Activated naive CD8-positive, alpha-beta T cell treated with anti-CD3 and anti-CD28 coated beads, Interleukin-2, amount 10 ng/mL, durations not matched to agents 7 days and 5 days (primary cell): Measurements from ENCODE around the gene PDE1C. TPM values are rescaled to one million over a fixed set of nuclear protein-coding genes. Genes with fewer than 3 reads are reported as not detected.

ENCODE experiments used
- ATAC-seq: fragments of 150-1000 bp; cut with Tn5 transposase; one replicate; pipeline ENCODE4 v1.10.0; 2021; ENCODE audit warnings: low read depth, moderate library complexity
- POLR2A ChIA-PET: fragments of 350-600 bp; sonication (Branson Sonifier 250); formaldehyde crosslinking; loops from one replicate; lab custom pipeline; 2021; ENCODE audit warnings: antibody characterized with exemption; lab: Charles Lee
- DNase-seq: peaks from one replicate; pipeline ENCODE4 v3.0.0; 2021
- H3K27ac Mint-ChIP-seq: one replicate; pipeline ENCODE4 v1.8.0; 2022; ENCODE audit warnings: mild to moderate bottlenecking, mixed read lengths
- H3K27me3 Mint-ChIP-seq: one replicate; pipeline ENCODE4 v1.8.0; 2022; ENCODE audit warnings: mild to moderate bottlenecking, moderate library complexity, mixed read lengths
- H3K36me3 Mint-ChIP-seq: one replicate; pipeline ENCODE4 v1.8.0; 2021; ENCODE audit warnings: mild to moderate bottlenecking, mixed read lengths
- H3K4me1 Mint-ChIP-seq: one replicate; pipeline ENCODE4 v1.8.0; 2021; ENCODE audit warnings: mixed read lengths
- H3K4me3 Mint-ChIP-seq: one replicate; pipeline ENCODE4 v1.8.0; 2022; ENCODE audit warnings: mild to moderate bottlenecking, moderate library complexity, mixed read lengths
- H3K9me3 Mint-ChIP-seq: one replicate; pipeline ENCODE4 v1.8.0; 2021; ENCODE audit warnings: mixed read lengths
- total RNA-seq, 2 experiments: library from RNA; stranded (reverse); gene quantifications; one replicate each; pipeline ENCODE4 v1.2.3, GENCODE V29; 2021

Gene PDE1C
- total RNA-seq, 2 experiments from 2014 or later, result not detected

DNA sequence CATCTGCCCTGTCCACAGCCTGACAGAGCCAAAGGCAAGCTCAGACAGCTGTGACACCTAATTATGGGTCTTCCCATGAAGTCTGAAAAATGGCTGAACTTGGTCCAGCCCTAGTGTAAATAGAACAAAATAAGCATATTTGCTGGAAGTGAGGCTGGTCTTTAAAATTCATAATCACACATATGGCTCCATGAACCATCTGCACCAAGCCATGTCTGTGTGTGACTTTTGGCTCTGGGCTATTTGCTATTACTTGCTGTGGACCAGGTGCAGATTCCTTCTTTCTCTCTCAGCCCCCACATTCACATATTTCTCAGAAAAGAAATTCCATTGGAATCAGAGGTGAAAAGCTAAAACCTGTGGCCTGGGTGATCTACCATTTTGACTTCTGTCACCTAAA, 175.9 kb downstream of the PDE1C start:
- Mint-ChIP-seq H3K27ac (no peak overlapping the region), H3K4me3 (no peak overlapping the region), H3K9me3 (no peaks in the 10 kb centered on the region), H3K36me3 (no peaks in the 10 kb centered on the region), H3K4me1 (no peaks in the 10 kb centered on the region), H3K27me3 (no peaks in the 10 kb centered on the region)
- DNase-seq (no peak), ATAC-seq (no peak)
- POLR2A ChIA-PET, result no interaction called here

DNA sequence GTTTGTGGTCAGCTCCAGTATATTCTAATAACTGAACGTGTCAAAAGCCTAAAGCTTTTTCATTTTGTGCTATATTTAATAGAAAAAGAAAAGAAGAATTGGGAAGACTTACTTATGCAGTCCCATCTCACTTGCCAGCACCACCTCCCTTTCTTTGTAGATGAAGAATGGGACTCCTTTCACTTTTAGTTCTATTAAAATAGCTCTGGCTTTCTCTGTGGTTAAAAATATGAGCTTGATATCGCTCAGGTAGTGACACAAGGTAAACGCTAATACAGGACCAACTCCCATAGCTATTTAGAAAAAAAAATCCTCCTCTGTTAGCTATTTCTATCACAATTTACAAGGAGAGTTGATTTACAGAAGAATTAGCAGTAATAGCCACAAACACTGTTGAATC, 176.8 kb downstream of the PDE1C start:
- POLR2A ChIA-PET, result no interaction called here
- no peaks in the 10 kb centered on the region for H3K4me1 Mint-ChIP-seq
- ATAC-seq, result no peak
- no peaks in the 10 kb centered on the region for H3K9me3 Mint-ChIP-seq
- no peaks in the 10 kb centered on the region for H3K36me3 Mint-ChIP-seq
- DNase-seq, result no peak
- H3K27me3 Mint-ChIP-seq, result no peaks in the 10 kb centered on the region
- no peak overlapping the region for H3K4me3 Mint-ChIP-seq
- H3K27ac Mint-ChIP-seq, result no peak overlapping the region

DNA sequence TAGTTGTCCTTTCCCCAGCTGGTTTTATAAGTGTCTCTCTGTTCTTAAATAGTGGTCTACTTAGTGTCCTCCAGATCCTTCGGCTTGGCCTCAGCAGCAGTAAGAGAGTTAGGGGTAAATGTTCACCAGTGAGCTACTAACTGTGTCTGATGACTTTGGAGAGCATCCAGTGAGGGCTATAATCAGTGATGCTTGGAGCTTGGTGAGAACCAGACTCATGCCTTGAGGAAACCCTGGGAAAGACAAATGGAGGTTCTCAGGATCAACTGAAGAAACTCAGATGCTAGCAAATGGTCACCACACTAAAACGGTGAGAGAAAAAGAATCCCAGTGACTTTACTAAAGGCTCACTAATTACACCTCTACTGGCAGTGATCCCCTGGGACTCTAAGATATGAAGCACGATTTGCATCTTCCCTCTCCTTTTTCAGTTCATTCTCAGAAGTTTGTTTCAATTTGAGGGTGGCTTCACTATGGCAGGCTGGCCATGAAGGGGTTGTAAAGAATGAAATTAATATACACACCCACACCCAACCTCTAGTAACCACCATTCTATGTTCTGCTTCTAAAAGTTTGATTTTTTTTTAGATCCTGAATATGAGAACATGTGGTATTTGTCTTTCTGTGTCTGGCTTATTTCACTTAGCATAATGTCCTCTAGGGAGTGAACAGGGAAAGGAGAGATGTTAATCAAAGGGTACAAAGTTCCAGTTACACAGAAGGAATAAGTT, 177.9 kb downstream of the PDE1C start:
- DNase-seq, result no peak
- H3K4me3 Mint-ChIP-seq, result no peak overlapping the region
- H3K27me3 Mint-ChIP-seq, result no peaks in the 10 kb centered on the region
- H3K36me3 Mint-ChIP-seq, result no peaks in the 10 kb centered on the region
- ATAC-seq, result no peak
- H3K9me3 Mint-ChIP-seq, result peaks cover 1% of the 10 kb centered on the region
- H3K27ac Mint-ChIP-seq, result no peak overlapping the region
- H3K4me1 Mint-ChIP-seq, result no peaks in the 10 kb centered on the region
- POLR2A ChIA-PET, result no interaction called here

DNA sequence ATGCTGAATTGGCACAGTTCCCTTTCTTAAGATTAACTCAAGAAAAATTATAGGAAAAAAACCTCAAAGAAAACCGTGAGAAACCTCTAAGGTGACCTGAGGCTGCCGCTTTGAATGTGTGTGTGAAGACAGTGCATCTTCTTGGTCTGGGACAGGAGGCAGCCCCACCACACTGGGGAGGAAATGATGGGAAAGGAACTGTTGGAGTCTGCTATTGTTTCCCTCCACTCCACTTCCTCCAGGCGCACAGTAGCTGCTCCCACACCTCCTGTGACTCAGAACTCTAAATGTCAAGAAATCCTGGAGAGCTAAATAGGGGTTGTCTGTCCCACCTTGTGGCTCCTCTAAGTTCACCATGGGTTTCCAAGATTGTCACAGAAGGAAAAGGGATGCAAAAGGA, 179.4 kb downstream of the PDE1C start:
- Mint-ChIP-seq H3K4me3 (no peak overlapping the region), H3K4me1 (no peaks in the 10 kb centered on the region), H3K36me3 (no peaks in the 10 kb centered on the region), H3K27ac (no peak overlapping the region), H3K27me3 (no peaks in the 10 kb centered on the region), H3K9me3 (peaks cover 7% of the 10 kb centered on the region)
- ATAC-seq (no peak), DNase-seq (no peak)
- POLR2A ChIA-PET, result no interaction called here

DNA sequence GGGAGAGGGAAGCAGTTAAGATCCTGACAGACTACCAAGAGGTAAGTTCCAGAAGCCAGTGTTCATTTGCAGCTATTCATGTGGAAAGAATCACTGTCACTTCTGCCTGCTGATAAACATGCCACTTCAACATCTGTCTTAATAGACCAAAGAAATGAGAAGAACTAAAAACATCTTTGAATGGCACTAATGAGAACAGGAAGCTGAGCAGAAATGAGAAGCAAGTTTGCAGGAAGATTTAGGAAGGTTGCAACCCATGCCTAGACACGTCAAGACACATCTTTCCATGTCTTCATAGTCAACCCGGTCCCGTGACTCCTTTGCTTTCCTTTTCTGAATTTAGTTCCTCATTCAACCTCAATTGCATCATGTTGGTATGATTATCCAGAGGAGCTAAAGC, 180.0 kb downstream of the PDE1C start:
- DNase-seq (no peak), ATAC-seq (no peak)
- Mint-ChIP-seq H3K27me3 (no peaks in the 10 kb centered on the region), H3K9me3 (peaks cover 9% of the 10 kb centered on the region), H3K4me3 (no peak overlapping the region), H3K27ac (no peak overlapping the region), H3K36me3 (no peaks in the 10 kb centered on the region), H3K4me1 (no peaks in the 10 kb centered on the region)
- POLR2A ChIA-PET, result no interaction called here

DNA sequence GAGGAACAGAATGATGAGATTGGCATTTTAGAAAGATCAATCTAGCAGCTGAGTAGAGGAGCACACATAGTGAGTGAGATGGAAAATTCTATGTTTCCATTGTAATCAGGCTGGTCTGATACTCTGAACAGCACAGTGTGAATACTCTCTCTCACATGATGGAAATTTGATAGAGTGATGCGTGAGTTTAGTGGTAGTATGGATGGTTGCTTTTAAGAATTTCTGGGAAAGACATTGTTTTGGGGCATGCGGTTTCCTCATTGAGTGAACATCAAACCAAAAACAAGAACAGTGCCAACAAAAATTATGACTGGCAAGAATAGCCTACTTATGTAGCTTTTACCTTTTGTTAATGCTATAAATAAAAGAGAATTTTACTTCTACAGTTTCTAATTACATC, 183.2 kb downstream of the PDE1C start:
- POLR2A ChIA-PET, result no interaction called here
- peaks cover 9% of the 10 kb centered on the region for H3K9me3 Mint-ChIP-seq
- H3K4me1 Mint-ChIP-seq, result no peaks in the 10 kb centered on the region
- no peak for DNase-seq
- no peaks in the 10 kb centered on the region for H3K27me3 Mint-ChIP-seq
- no peaks in the 10 kb centered on the region for H3K36me3 Mint-ChIP-seq
- no peak overlapping the region for H3K4me3 Mint-ChIP-seq
- no peak for ATAC-seq
- H3K27ac Mint-ChIP-seq, result no peak overlapping the region

DNA sequence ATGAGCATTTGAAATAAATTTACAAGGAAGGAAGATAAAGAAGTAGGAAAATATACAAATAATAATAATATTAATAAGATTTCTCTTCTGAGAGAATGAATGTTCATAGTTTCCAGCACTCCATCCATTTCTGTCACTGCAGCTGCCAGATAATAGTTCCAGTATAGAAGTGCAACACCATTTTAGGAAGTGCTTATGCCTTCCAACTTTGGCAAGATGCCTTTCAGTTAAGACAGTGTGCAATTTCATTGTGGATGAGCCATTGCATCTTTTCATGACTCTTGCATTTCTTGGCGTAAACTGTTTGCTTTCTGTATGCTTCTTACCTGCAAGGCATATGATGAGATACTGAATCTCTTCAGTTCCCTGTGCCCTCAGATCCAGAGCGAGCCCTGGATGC, 185.0 kb downstream of the PDE1C start:
- DNase-seq (no peak), ATAC-seq (no peak)
- H3K4me3 Mint-ChIP-seq, result no peak overlapping the region
- no peaks in the 10 kb centered on the region for H3K36me3 Mint-ChIP-seq
- H3K27me3 Mint-ChIP-seq, result no peaks in the 10 kb centered on the region
- no peak overlapping the region for H3K27ac Mint-ChIP-seq
- peaks cover 10% of the 10 kb centered on the region for H3K9me3 Mint-ChIP-seq
- H3K4me1 Mint-ChIP-seq, result no peaks in the 10 kb centered on the region
- POLR2A ChIA-PET, result no interaction called here

DNA sequence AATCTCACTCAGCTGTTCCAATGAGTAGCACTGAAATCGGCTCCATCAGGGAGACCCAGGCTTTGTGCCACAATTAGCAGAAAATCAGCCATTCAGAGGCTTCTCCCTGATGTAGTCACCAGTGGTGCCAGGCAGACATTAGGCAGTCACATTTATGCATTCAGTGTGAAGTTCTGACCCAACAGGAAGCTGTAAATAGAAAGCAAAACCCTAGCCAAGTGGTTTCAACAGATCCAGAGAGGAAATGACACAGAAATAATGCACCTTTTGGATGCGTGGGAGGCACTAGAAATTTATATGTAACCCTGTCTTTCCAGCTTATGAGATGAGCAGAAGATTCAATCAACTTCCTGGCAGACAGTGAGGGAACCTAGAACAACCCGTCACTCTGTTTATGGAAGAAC, 186.4 kb downstream of the PDE1C start:
- H3K27ac Mint-ChIP-seq, result no peak overlapping the region
- no peaks in the 10 kb centered on the region for H3K36me3 Mint-ChIP-seq

DNA sequence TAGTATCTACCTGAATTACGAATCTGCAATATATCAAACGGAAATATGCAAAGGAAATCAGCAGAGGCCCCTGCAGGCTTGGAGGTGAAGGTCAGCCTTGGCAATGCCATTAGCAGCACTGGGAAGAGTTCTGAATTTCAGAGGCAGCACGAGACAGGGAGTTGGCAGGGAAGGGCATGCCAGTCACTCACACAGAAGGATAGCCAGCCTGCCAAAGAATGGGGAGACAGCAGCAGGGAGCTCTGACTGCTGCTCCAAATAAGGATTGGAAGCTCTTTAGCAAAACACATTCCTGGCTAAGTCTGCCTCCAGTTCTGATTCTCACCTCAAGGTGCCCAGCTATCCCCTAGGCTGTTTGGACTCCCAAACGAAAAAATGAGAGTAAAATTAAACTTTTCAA, 188.0 kb downstream of the PDE1C start:
- Mint-ChIP-seq H3K4me3 (no peak overlapping the region), H3K4me1 (no peaks in the 10 kb centered on the region), H3K27ac (no peak overlapping the region), H3K27me3 (no peaks in the 10 kb centered on the region), H3K36me3 (no peaks in the 10 kb centered on the region), H3K9me3 (peaks cover 9% of the 10 kb centered on the region)
- DNase-seq, result no peak
- POLR2A ChIA-PET, result no interaction called here
- no peak for ATAC-seq

More for the DNA sequence above, 186.4 kb downstream of the PDE1C start:
- ATAC-seq (no peak), DNase-seq (no peak)
- POLR2A ChIA-PET, result no interaction called here
- Mint-ChIP-seq H3K4me3 (no peak overlapping the region), H3K4me1 (no peaks in the 10 kb centered on the region), H3K9me3 (peaks cover 10% of the 10 kb centered on the region), H3K27me3 (no peaks in the 10 kb centered on the region)

DNA sequence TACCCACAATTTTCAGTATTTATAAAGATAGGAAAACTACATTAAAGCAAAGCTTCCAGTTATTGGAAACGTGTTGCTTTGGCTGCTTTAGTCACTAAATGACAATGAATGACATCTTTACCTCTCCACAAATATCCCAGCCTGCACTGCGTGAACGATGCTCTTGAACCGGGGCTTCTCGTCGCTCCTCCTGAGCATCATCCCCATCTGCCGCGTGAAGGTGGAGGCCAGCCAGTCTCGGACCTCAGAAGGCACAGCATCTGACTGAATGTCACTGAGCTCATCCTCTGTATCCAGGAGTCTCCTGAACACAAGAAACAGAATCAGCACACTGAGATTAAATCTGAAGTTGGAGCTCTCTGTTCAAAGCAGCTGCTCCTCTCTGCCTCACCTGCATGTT, 191.3 kb downstream of the PDE1C start:
- Mint-ChIP-seq H3K36me3 (no peaks in the 10 kb centered on the region), H3K4me1 (peaks cover 2% of the 10 kb centered on the region), H3K4me3 (no peak overlapping the region), H3K27me3 (no peaks in the 10 kb centered on the region), H3K27ac (no peak overlapping the region), H3K9me3 (peaks cover 2% of the 10 kb centered on the region)
- POLR2A ChIA-PET, result no interaction called here
- DNase-seq, result no peak
- ATAC-seq, result no peak

DNA sequence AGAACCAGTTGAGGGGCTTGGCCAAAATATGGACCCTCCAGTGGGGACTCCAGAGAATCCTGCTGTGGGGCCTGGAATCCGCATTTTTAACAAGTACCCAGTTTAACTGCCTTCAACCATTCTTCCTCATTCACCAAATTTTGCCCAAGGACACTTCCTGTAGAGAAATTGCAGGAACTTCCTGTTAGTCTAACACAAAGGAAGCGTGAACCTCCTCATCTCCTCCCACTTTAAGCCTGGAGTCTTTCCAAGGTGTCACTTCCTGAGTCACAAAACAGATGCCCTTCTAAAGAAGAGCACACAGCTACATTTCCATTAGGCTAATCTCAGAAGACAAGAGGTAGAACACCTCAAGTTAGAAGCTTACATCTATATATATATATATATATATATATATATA, 194.8 kb downstream of the PDE1C start:
- peaks cover 2% of the 10 kb centered on the region for H3K4me1 Mint-ChIP-seq
- no peaks in the 10 kb centered on the region for H3K27me3 Mint-ChIP-seq
- POLR2A ChIA-PET, result no interaction called here
- ATAC-seq, result no peak
- H3K9me3 Mint-ChIP-seq, result peaks cover 4% of the 10 kb centered on the region
- no peaks in the 10 kb centered on the region for H3K36me3 Mint-ChIP-seq
- H3K27ac Mint-ChIP-seq, result no peak overlapping the region
- DNase-seq, result no peak
- H3K4me3 Mint-ChIP-seq, result no peak overlapping the region

DNA sequence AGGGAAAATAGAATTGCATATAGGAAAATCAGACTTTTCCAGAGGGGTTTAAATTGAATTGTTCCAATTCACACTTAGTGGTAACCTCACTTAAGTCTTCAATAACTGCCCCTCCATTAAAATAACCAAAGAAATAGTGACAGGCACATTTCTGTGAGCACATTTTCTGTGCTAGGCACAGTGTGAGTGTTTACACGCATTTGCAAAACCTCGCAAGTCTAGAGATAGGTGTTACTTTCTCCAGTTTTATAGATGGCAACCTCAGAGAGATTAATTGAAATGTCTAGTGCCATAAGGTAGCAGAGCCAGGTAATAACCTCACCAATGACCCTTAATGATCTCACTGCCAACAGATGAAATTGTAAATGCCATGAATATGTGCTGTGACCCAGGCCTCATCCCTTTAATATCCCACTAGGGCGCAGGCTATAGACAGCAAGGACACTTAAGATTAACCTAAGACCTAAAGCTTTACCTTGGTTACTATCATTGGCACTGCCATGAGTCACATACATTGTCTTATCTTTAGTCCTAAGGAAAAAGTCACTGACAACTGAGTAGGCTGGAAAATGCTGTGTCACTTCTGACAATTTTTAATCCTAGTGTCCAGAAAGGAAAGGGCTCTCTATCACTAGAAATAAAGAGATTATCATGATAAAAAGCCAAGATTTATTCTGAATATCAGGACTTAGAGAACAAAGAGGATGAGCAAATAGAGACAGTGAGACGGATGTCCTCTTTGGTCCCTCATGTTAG, 195.4 kb downstream of the PDE1C start:
- H3K4me1 Mint-ChIP-seq, result peaks cover 2% of the 10 kb centered on the region
- no peaks in the 10 kb centered on the region for H3K27me3 Mint-ChIP-seq
- POLR2A ChIA-PET, result no interaction called here
- ATAC-seq (no peak), DNase-seq (no peak)
- H3K4me3 Mint-ChIP-seq, result no peak overlapping the region
- H3K9me3 Mint-ChIP-seq, result peaks cover 4% of the 10 kb centered on the region
- no peaks in the 10 kb centered on the region for H3K36me3 Mint-ChIP-seq
- H3K27ac Mint-ChIP-seq, result no peak overlapping the region

DNA sequence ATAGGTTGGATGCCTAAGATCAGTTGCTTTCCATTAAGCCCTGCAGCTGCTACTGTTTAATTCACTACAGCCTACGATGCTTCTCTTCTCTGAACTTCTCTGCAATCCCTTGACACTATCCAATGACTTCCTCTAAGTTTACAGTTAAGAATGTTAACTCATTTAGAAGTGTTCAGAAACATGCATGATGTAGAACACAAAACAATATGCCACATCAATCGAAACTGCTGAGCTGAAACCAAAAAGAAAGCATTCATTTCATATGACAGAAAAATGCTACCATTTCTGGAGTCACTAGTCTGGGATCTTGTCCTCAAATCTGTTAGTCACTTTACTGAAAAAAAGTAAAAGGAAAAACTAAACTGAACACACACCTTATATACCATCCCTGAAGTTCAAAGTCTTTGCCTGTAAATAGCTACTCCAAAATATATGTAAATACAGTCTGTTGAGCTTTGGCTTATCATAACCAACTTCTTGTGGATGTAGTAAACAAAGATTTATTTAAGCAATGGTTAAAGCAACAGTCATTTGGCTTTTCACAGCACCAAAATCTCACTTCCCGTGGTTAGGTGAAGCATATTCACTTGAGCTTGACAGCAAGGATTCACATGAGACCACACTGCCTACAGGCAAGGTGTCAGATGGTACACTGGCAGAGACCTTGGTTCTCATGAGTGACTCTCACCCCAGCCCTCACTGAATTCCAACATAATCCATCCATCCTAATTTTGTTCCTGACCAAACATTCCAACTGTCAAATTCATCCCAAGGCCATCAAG, 196.2 kb downstream of the PDE1C start:
- H3K4me3 Mint-ChIP-seq, result no peak overlapping the region
- H3K36me3 Mint-ChIP-seq, result no peaks in the 10 kb centered on the region
- peaks cover 2% of the 10 kb centered on the region for H3K4me1 Mint-ChIP-seq
- ATAC-seq, result no peak
- no peaks in the 10 kb centered on the region for H3K27me3 Mint-ChIP-seq
- H3K27ac Mint-ChIP-seq, result no peak overlapping the region
- POLR2A ChIA-PET, result no interaction called here
- H3K9me3 Mint-ChIP-seq, result peaks cover 4% of the 10 kb centered on the region
- DNase-seq, result no peak
